H1 (cell line): ENCODE data around the gene PRPF6.

ENCODE experiments used
- CREB1 ChIP-seq: IDR thresholded peaks from 2 replicates; pipeline ENCODE4 v1.6.1; 2012; ENCODE audit warnings: inconsistent platforms
- KDM4A ChIP-seq: IDR thresholded peaks from one replicate; pipeline ENCODE4 v1.7.1; 2012; ENCODE audit warnings: low read depth, mild to moderate bottlenecking, moderate library complexity, low read length, inconsistent platforms; ENCODE audit not compliant: severe bottlenecking
- NRF1 ChIP-seq: IDR thresholded peaks from 2 replicates; pipeline ENCODE4 v1.6.1; 2011; ENCODE audit warnings: mild to moderate bottlenecking, low read depth, low read length, improper control_type of control experiment
- POLR2A ChIP-seq, 2 experiments: IDR thresholded peaks; 1 replicate in 1 of 2; 2 replicates in 1 of 2; pipeline ENCODE4 v1.6.1; 2011; ENCODE audit warnings: low read depth in 2 of 2, low read length in 2 of 2, mild to moderate bottlenecking in 2 of 2; ENCODE audit errors: control extremely low read depth in 1 of 2
- RFX5 ChIP-seq: IDR thresholded peaks from 2 replicates; pipeline ENCODE4 v1.6.1; 2011; ENCODE audit warnings: low read depth, low read length, improper control_type of control experiment, borderline replicate concordance
- RNF2 ChIP-seq: fragments of 200-900, 300-1000 bp; sonication (generic); IDR thresholded peaks from 2 replicates; pipeline ENCODE4 v1.7.1; 2016; ENCODE audit warnings: borderline replicate concordance, low read depth, mild to moderate bottlenecking, antibody characterized with exemption, low read length; ENCODE audit not compliant: poor library complexity, severe bottlenecking; ENCODE audit errors: missing control alignments
- TEAD4 ChIP-seq: IDR thresholded peaks from 2 replicates; pipeline ENCODE4 v1.6.1; 2012; ENCODE audit warnings: low read depth, low read length, inconsistent platforms, mixed read lengths
- USF2 ChIP-seq: IDR thresholded peaks from 2 replicates; pipeline ENCODE4 v1.6.1; 2011; ENCODE audit warnings: low read length, improper control_type of control experiment
- TF ChIP-seq, protein P1 (sequence below), 3 experiments: IDR thresholded peaks; 1 replicate in 2 of 3; 2 replicates in 1 of 3; pipeline versions ENCODE4 v1.5.1 to v1.6.1; 2011; ENCODE audit warnings: low read length in 3 of 3, mild to moderate bottlenecking in 3 of 3, inconsistent platforms in 2 of 3, low read depth in 1 of 3, moderate library complexity in 1 of 3; ENCODE audit not compliant: insufficient read depth in 1 of 3; ENCODE audit errors: control extremely low read depth in 1 of 3
- TF ChIP-seq, protein P2 (sequence below): IDR thresholded peaks from 2 replicates; pipeline ENCODE4 v1.6.1; 2012; ENCODE audit warnings: low read length, inconsistent platforms
- TF ChIP-seq, protein P3 (sequence below): IDR thresholded peaks from 2 replicates; pipeline ENCODE4 v1.6.1; 2012; ENCODE audit warnings: inconsistent platforms

DNA sequence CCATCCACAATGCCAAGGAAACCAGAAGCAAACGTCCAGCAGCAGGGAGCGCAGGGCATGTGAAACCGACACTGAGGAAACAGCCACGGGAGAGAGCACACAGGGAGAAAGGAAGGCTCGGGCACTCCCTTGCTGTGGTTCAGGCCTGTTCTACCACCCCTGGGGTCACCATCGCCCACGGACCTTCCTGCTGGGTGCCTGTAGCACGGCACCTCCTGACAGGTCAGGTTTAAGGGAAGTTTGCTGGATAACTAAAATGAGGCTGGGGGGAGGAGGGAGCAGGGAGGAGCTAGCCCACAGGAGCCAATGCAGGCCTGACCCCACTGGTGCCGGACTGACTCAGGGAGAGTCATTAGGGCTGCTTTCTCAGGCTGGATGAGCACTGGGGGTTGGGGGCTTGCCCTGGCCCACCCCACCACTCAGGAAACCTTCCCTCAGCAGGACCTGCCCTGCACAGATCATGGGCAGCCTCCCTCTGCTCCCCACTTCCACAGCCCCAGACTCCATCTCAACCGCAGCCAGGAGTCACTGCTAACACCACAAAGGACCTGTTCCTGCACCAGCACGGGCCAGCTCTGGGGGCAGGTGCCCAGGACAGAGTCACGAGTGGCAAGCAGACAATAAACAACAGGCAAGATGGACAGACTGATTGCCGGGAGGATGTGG, 27.0 kb upstream of the PRPF6 start:
- TF ChIP-seq RNF2: no peak
- TF ChIP-seq, protein P1, sequence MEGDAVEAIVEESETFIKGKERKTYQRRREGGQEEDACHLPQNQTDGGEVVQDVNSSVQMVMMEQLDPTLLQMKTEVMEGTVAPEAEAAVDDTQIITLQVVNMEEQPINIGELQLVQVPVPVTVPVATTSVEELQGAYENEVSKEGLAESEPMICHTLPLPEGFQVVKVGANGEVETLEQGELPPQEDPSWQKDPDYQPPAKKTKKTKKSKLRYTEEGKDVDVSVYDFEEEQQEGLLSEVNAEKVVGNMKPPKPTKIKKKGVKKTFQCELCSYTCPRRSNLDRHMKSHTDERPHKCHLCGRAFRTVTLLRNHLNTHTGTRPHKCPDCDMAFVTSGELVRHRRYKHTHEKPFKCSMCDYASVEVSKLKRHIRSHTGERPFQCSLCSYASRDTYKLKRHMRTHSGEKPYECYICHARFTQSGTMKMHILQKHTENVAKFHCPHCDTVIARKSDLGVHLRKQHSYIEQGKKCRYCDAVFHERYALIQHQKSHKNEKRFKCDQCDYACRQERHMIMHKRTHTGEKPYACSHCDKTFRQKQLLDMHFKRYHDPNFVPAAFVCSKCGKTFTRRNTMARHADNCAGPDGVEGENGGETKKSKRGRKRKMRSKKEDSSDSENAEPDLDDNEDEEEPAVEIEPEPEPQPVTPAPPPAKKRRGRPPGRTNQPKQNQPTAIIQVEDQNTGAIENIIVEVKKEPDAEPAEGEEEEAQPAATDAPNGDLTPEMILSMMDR (IDR thresholded peaks at IDR 0.05; ENCODE audit: control extremely low read depth in 1 of 3, insufficient read depth in 1 of 3, low read depth in 1 of 3, low read length in 3 of 3): no peak
- no peak for TF ChIP-seq CREB1
- no peak for TF ChIP-seq POLR2A (IDR thresholded peaks at IDR 0.05; ENCODE audit: control extremely low read depth in 1 of 2, low read depth in 2 of 2, low read length in 2 of 2)
- no peak for TF ChIP-seq RFX5
- no peak for TF ChIP-seq NRF1
- no peak for TF ChIP-seq USF2
- TF ChIP-seq, protein P2, sequence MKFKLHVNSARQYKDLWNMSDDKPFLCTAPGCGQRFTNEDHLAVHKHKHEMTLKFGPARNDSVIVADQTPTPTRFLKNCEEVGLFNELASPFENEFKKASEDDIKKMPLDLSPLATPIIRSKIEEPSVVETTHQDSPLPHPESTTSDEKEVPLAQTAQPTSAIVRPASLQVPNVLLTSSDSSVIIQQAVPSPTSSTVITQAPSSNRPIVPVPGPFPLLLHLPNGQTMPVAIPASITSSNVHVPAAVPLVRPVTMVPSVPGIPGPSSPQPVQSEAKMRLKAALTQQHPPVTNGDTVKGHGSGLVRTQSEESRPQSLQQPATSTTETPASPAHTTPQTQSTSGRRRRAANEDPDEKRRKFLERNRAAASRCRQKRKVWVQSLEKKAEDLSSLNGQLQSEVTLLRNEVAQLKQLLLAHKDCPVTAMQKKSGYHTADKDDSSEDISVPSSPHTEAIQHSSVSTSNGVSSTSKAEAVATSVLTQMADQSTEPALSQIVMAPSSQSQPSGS: no peak
- TF ChIP-seq TEAD4: no peak
- TF ChIP-seq KDM4A: no peak
- TF ChIP-seq, protein P3, sequence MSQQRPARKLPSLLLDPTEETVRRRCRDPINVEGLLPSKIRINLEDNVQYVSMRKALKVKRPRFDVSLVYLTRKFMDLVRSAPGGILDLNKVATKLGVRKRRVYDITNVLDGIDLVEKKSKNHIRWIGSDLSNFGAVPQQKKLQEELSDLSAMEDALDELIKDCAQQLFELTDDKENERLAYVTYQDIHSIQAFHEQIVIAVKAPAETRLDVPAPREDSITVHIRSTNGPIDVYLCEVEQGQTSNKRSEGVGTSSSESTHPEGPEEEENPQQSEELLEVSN: no peak
